Activated T-helper 1 cell treated with Interleukin-2 at 50 U/mL for 16 hours (primary cell): ENCODE measurements around the gene ATXN1.
"Not testable (repeated sequence)": the region's sequence is repeated elsewhere in the genome, so short reads cannot be mapped to it uniquely, and the experiment has no call there.

Experiments used
- DNase-seq: peaks from one replicate; pipeline ENCODE4 v3.0.0-alpha.2; 2020; ENCODE audit warnings: low read depth

The ATXN1 gene

DNA sequence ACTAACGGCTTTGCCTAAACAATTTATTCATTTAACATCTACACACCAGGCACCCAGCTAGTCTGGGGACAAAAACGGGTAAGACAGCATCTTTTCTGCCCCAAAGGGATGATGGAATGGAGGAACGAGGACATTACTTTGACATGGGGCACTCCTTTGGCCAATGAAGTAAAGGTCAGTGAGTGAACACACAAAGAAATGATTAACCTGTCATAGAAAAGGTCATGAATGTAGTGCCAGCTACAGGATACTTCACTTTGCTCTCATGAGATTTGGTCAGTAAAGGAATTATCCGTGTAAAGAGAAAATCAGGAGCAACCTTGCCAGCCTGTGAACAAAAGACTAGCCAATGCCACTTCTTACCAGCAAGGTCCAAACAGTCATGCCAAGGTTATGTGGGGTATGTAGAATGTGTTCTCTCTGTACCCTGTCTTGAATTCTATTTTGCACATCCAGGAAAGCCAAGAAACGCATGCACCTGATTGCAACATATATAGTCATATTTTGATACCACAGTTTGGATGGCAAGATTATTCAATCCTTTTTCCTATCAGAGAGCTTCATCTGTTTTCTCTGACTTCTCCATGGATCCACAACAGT, 377.6 kb downstream of the ATXN1 start:
- DNase-seq = no peak

- DNase-seq = not testable (repeated sequence)
These were observed 379.3 kb downstream of the ATXN1 start for GRCh38 chr6:16381968-16382367.

DNA sequence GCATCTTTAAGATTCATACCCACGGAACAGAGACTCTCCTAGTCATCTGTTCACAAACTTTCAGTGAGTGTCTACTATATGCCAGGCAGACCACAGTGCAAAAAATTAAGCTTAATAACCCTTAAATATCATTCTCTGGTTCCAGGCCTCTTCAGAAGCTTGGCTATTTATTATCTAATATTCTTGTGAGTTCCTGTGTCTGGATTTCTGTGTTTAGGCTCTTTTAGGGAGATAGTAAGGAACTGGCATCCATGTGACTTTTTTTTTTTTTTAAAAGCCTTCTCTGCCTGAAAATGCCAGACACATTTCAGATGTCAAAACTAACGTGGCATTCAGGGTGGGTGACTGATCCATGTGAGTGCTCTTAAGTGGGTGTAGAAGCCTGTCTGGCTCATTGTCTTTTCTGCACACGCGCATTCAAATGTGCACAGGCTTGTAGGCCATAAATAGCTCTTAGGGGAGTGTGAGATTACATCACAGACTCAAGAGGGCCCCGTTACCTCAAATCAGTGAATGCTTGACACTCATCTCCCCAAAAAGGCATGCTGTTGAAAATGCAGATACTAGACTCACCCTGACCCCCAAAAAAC, 380.9 kb downstream of the ATXN1 start:
- no peak for DNase-seq

DNA sequence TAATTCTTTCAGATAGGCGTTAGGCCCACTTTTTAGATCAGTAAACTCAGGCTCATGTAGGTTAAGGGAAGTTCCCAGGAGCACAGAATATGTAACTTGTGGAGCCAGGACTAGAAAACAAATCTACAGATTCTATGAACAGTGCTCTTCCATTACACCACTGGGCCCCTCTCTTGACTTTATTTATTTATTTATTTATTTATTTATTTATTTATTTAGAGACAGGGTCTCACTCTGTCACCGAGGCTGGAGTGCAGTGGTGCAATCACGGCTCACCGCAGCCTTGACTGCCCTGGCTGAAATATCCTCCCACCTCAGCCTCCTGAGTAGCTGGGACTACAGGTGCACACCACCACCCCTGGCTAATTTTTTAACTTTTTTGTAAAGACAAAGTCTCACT, 382.9 kb downstream of the ATXN1 start:
- not testable (repeated sequence) for DNase-seq

GRCh38 chr6:16377470-16377869, 383.8 kb downstream of the ATXN1 start:
- DNase-seq = no peak

GRCh38 chr6:16375843-16376242, 385.4 kb downstream of the ATXN1 start:
- DNase-seq = no peak

DNA sequence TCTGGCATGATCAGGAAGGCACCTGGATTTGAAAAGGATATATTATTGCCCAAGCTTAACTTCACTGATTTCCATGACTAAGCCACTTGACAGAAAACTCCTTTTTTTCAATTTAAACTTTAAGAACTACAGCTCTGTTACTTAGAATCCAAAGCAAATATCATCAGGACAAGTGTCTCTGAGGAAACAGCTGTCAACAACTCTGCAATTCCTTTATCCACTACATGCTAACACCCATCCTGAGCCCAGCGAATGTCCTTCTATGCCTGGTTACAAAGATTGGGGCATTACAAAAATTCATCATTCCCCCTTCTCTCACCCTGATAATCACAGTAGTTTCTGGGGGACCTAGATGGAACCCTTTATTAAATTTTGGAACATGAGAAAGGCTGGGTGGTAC, 386.1 kb downstream of the ATXN1 start:
- no peak for DNase-seq

DNA sequence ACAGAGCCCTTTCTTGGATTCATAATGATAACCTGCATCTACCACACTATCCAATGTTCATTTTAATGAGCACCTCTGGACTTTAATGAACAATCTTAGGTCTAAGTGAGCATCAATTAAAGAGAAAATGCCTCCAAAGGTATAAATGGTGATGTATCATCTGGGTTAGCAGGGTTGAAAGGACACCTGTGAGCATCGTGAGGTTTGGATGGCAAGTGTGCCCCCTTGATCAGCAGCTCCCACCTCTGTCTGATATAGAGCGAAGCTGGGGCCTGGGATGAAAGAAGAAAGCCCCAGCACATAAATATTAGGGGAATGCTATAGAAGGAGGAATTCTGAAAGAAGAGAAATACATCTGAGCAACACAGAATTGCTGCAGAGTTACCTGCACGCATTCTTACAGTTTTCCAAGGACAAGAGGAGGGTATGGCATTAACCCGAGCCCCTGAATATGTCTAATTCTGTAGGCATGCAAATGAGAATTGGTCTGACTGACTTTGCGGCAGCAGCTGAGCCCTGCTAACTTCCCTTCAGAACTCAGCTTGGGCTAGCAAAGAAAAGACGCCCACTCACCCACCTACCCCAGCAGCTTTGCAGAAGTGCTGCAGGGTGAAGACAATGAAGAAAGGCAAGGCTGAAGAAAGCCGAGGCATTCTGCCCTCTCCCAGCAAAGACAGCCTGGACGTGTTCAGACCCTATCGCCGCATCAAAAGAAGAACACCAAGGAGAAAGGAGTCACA, 386.6 kb downstream of the ATXN1 start:
- no peak for DNase-seq

GRCh38 chr6:16374016-16374415, 387.2 kb downstream of the ATXN1 start:
- DNase-seq = no peak

GRCh38 chr6:16372029-16372776, 389.1 kb downstream of the ATXN1 start:
- no peak for DNase-seq

DNA sequence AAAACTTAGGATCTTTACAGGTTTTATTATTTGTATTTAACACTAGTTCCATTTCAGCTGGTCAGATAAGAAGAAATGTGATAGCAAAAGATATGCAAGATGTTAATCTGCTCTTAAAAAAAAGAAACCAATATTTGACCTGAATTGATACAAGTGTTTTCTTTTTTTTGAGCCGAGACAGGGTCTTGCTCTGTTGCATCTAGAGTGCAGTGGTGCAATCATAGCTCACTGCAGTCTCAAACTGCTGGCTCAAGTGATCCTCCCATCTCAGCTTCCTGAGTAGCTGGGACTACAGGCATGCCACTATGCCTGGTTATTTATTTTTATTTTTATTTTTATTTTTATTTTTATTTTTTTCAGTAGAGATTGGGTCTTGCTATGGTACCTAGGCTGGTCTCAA, 389.9 kb downstream of the ATXN1 start:
- no peak for DNase-seq

DNA sequence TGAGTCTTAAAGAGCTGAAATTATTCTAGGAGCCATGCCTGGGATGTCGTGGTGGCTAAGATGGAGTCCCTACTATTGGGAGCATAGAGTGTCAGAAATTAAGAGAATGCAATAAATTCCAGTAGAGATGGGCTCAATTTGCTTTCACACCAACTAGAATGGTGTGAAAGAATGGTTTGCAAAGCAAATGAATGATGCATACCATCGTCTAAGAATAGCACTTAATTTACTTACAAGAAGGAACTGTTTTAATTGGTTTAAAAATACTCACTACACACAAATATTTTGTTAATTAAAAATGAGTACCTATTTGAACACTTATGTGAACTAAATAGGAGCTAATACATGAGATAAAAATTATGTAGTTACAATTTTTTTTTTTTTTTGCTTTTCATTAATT, 390.3 kb downstream of the ATXN1 start:
- no peak for DNase-seq

- DNase-seq = no peak
These were observed 391.3 kb downstream of the ATXN1 start for GRCh38 chr6:16369989-16370388.

GRCh38 chr6:16369140-16369745, 392.0 kb downstream of the ATXN1 start:
- no peak for DNase-seq

- no peak for DNase-seq
These were observed 393.7 kb downstream of the ATXN1 start for GRCh38 chr6:16367571-16367970.

DNA sequence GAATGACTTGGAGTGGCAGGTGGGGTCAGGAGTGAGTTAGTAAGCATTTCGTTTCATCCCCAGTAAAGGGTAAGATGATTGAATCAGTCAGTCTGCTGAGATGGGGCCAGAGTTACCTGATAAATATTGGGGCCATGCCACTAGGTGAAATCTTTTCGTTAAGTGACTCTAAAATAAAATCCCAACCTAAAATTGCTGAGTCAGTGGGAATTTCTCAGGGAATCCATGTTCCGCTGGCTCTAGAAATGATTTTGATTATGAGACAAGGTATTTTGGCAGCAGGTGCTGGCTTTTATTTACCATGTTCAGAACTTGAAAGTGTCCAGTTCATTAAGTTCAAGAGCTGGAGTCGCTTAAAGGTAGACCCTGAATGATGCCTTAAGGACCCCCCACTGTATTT, 397.5 kb downstream of the ATXN1 start:
- no peak for DNase-seq

GRCh38 chr6:16362819-16363589, 398.3 kb downstream of the ATXN1 start:
- no peak for DNase-seq

- DNase-seq = no peak
These were observed 399.0 kb downstream of the ATXN1 start for GRCh38 chr6:16362296-16362695.

DNA sequence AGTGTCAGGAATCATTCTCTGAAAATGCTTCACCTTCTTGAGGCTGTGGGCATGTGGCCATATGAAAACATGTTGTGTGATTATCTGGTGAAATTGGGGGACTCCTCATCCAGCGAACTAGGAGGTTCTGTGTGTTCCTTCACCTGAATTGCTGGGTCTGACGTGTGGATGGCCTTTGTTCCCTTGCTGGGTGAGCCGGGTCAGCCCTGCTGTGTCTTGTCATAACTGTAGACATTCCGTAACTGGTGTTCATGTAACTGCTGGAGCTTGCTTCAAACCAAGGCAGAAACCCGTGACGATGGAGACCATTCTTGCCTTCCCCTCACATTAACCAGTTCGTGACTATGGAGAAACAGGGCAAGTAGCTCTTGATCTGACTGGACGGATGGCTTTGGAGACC, 399.4 kb downstream of the ATXN1 start:
- no peak for DNase-seq

GRCh38 chr6:16361121-16361520, 400.1 kb downstream of the ATXN1 start:
- DNase-seq = no peak

GRCh38 chr6:16360365-16360764, 400.9 kb downstream of the ATXN1 start:
- DNase-seq = no peak

DNA sequence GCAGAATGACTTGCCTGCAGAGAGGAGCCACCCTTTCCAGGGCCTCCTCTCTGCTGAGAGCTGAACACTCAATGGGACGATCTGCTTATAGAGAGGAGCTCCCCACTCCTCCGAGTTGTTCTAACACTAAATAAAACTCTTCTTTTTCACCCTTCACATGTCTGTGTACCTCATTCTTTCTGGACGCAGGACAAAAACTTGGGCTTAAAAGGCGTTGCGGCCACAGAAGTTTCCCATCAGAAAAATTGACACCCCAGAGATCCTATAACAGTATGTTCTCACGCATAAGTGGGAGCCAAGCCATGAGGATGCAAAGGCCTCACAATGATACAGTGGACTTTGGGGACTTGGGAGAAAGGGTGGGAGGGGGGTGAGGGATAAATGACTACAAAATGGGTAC, 401.7 kb downstream of the ATXN1 start:
- no peak for DNase-seq
